NT2/D1 (cell line): ENCODE data around the gene SUSD5.

Experiments
- DNase-seq: peaks from one replicate; pipeline ENCODE4 v3.0.0-alpha.2; 2011; ENCODE audit warnings: low read depth, low spot score
- H3K27me3 ChIP-seq: 2 replicates; pipeline ENCODE4 v1.6.0; 2011; ENCODE audit warnings: mild to moderate bottlenecking; ENCODE audit not compliant: insufficient read length, insufficient read depth
- H3K36me3 ChIP-seq: 2 replicates; pipeline ENCODE4 v1.6.1; 2011; ENCODE audit warnings: mild to moderate bottlenecking, low read length, mixed read lengths; ENCODE audit not compliant: insufficient read depth, insufficient read length
- H3K4me1 ChIP-seq: 2 replicates; pipeline ENCODE4 v1.5.1; 2011; ENCODE audit not compliant: insufficient read depth, insufficient read length
- H3K4me3 ChIP-seq: 2 replicates; pipeline ENCODE4 v1.5.1; 2011; ENCODE audit warnings: low read depth; ENCODE audit not compliant: insufficient read length
- H3K9ac ChIP-seq: 2 replicates; pipeline ENCODE4 v1.6.0; 2011; ENCODE audit warnings: low read depth; ENCODE audit not compliant: insufficient read length
- H3K9me3 ChIP-seq: 2 replicates; pipeline ENCODE4 v1.5.1; 2011; ENCODE audit warnings: mild to moderate bottlenecking, low read length; ENCODE audit not compliant: insufficient read depth
- SUZ12 ChIP-seq: IDR thresholded peaks from 2 replicates; pipeline ENCODE4 v1.6.1; 2011; ENCODE audit not compliant: insufficient read length, insufficient read depth; ENCODE audit errors: extremely low read depth
- YY1 ChIP-seq: IDR thresholded peaks from 2 replicates; pipeline ENCODE4 v1.6.1; 2011; ENCODE audit not compliant: insufficient read length, insufficient read depth
- ZNF274 ChIP-seq: IDR thresholded peaks from 2 replicates; pipeline ENCODE4 v1.6.1; 2011; ENCODE audit warnings: mild to moderate bottlenecking, low read depth, low read length

SUSD5 gene

GRCh38 chr3:33219175-33219487, 521 bp upstream of the SUSD5 start:
- no peak for DNase-seq
- Histone ChIP-seq H3K9ac (peak overlapping the region; percentile 78), H3K4me3 (peak overlapping the region; percentile 72), H3K4me1 (no peaks in the 10 kb centered on the region), H3K9me3 (no peaks in the 10 kb centered on the region), H3K36me3 (no peaks in the 10 kb centered on the region), H3K27me3 (peaks cover 61% of the 10 kb centered on the region)
- TF ChIP-seq YY1 (no peak), SUZ12 (no peak), ZNF274 (no peak)

- no peak for TF ChIP-seq ZNF274
- TF ChIP-seq YY1 = no peak
- peak; percentile 57 for TF ChIP-seq SUZ12
- Histone ChIP-seq H3K27me3 (peaks cover 61% of the 10 kb centered on the region), H3K4me3 (peak overlapping the region; percentile 72), H3K9me3 (no peaks in the 10 kb centered on the region), H3K4me1 (no peaks in the 10 kb centered on the region), H3K9ac (peak overlapping the region; percentile 78), H3K36me3 (no peaks in the 10 kb centered on the region)
- DNase-seq = no peak
These were observed 654 bp downstream of the SUSD5 start for GRCh38 chr3:33217866-33218445.

- H3K9me3 ChIP-seq = no peaks in the 10 kb centered on the region
- no peak overlapping the region for H3K9ac ChIP-seq
- no peak for DNase-seq
- H3K4me1 ChIP-seq = no peaks in the 10 kb centered on the region
- no peak overlapping the region for H3K4me3 ChIP-seq
- TF ChIP-seq ZNF274 (no peak), YY1 (no peak), SUZ12 (no peak)
- peaks cover 54% of the 10 kb centered on the region for H3K27me3 ChIP-seq
- no peaks in the 10 kb centered on the region for H3K36me3 ChIP-seq
These were observed 2.9 kb downstream of the SUSD5 start for GRCh38 chr3:33215739-33216138.

GRCh38 chr3:33212406-33212805, 6.2 kb downstream of the SUSD5 start:
- DNase-seq = no peak
- Histone ChIP-seq H3K4me1 (no peaks in the 10 kb centered on the region), H3K9ac (no peak overlapping the region), H3K9me3 (peaks cover 21% of the 10 kb centered on the region), H3K27me3 (peaks cover 24% of the 10 kb centered on the region), H3K36me3 (no peaks in the 10 kb centered on the region), H3K4me3 (no peak overlapping the region)
- TF ChIP-seq YY1 = no peak
- no peak for TF ChIP-seq SUZ12
- TF ChIP-seq ZNF274 = no peak

- Histone ChIP-seq H3K9me3 (peaks cover 21% of the 10 kb centered on the region), H3K4me3 (no peak overlapping the region), H3K36me3 (no peaks in the 10 kb centered on the region), H3K4me1 (no peaks in the 10 kb centered on the region), H3K9ac (no peak overlapping the region), H3K27me3 (peaks cover 14% of the 10 kb centered on the region)
- no peak for TF ChIP-seq SUZ12
- TF ChIP-seq ZNF274 = no peak
- TF ChIP-seq YY1 = no peak
- DNase-seq = no peak
These were observed 7.2 kb downstream of the SUSD5 start for GRCh38 chr3:33211444-33211843.

- Histone ChIP-seq H3K4me1 (no peaks in the 10 kb centered on the region), H3K4me3 (no peak overlapping the region), H3K9me3 (peaks cover 21% of the 10 kb centered on the region), H3K36me3 (no peaks in the 10 kb centered on the region), H3K9ac (no peak overlapping the region), H3K27me3 (no peaks in the 10 kb centered on the region)
- no peak for DNase-seq
- no peak for TF ChIP-seq YY1
- TF ChIP-seq ZNF274 = no peak
- no peak for TF ChIP-seq SUZ12
These were observed 9.3 kb downstream of the SUSD5 start for GRCh38 chr3:33209357-33209756.

GRCh38 chr3:33202711-33203457, 15.7 kb downstream of the SUSD5 start:
- no peaks in the 10 kb centered on the region for H3K27me3 ChIP-seq
- no peak for TF ChIP-seq YY1
- TF ChIP-seq ZNF274 = no peak
- peak; percentile 6 for DNase-seq
- no peaks in the 10 kb centered on the region for H3K9me3 ChIP-seq
- no peak overlapping the region for H3K4me3 ChIP-seq
- H3K36me3 ChIP-seq = no peaks in the 10 kb centered on the region
- no peak overlapping the region for H3K9ac ChIP-seq
- no peaks in the 10 kb centered on the region for H3K4me1 ChIP-seq
